Stimulated activated CD8-positive, alpha-beta memory T cell treated with anti-CD3 and anti-CD28 coated beads, Interleukin-12 subunit alpha, Interleukin-12 subunit beta, amount 100 ng/mL, for 24 hours (primary cell): ENCODE results near the gene BHMT.
"Not testable (repeated sequence)": the region's sequence is repeated elsewhere in the genome, so short reads cannot be mapped to it uniquely, and the experiment has no call there.

ENCODE experiments used
- DNase-seq: peaks from one replicate; pipeline ENCODE4 v3.0.0-alpha.2; 2020; ENCODE audit errors: extremely low read depth

Gene BHMT

DNA sequence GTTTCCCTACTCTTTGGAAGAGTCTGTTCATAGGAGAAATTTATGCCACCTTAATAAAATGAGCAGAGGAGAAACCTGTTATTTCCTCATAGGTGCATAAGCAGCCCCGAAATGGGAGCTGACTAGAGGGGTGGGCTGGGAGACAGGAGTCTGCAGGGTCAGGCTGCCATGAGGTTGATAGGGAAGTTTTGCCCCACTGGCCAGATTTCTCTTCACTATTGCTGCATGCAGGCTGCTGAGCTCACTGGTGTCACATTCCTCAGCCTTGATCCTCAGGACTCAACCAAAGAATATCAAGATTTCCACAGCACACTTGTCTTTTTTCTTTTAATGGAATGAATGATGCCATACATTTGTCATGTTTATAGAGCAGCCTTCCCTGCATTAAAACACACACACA is 60.7 kb downstream of the BHMT start:
- DNase-seq = no peak

DNA sequence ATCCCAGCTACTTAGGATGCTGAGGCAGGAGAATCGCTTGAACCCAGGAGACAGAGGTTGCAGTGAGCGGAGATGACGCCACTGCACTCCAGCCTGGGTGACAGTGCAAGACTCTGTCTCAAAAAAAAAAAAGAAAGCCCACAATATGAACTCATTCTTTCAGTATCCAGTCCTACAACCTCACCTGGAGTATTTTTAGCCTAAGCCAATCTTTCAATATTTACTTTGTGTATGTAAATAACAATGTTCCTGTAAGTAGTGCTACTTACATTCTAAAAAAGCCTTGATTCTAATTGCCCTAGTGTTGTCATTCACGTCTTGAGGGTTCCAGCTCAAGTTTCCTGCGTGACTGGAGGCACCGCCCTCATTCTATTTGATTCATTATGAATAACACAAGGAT is 62.0 kb downstream of the BHMT start:
- no peak for DNase-seq

- DNase-seq = not testable (repeated sequence)
Measured at GRCh38 chr5:79180449-79180848, 68.8 kb downstream of the BHMT start.

GRCh38 chr5:79181419-79182022 is 69.9 kb downstream of the BHMT start:
- DNase-seq = no peak
